DMS114 treated with DMSO at 0.1 percent for 48 hours (cell line): ENCODE measurements around the gene ACAP1.
A peak's percentile ranks its signal among the peaks of the same experiment; 100 is the strongest.
"Not testable (repeated sequence)": the region's sequence is repeated elsewhere in the genome, so short reads cannot be mapped to it uniquely, and the experiment has no call there.

Source experiments
- DNase-seq: peaks from one replicate; lab custom pipeline; 2025; ENCODE audit not compliant: unreplicated experiment; lab: John Stamatoyannopoulos, UW

The ACAP1 gene

GRCh38 chr17:7328840-7329373 is 7.4 kb upstream of the ACAP1 start, which contains the start of gene NEURL4:
NEURL4 (minus strand) TSS chr17:7329335; CDS start chr17:7329312, 23 bp downstream.
- no peak for DNase-seq

GRCh38 chr17:7329374-7329996 is 6.8 kb upstream of the ACAP1 start:
- DNase-seq = peak; percentile 95

- DNase-seq = peak; percentile 70
These were observed 6.2 kb upstream of the ACAP1 start for GRCh38 chr17:7329997-7330637.

DNA sequence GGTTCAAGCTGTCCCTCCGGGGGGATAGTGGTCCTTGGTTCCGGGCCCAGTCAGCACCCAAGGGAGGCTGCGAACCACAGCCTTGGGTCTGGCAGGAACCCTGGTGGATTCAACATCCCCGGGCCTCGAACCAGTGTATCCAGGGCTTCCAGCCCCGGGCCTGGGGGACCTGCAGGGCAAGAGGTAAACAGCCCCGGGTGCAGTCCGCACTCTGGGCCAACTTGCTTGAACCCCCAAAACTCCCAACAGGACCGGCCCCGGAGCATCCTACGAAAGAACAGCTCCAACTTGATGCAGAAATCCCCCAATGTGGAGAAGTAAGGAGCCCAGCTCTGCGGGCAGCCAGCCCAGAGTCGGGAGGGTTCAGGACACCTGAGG is 5.7 kb upstream of the ACAP1 start:
- no peak for DNase-seq

DNA sequence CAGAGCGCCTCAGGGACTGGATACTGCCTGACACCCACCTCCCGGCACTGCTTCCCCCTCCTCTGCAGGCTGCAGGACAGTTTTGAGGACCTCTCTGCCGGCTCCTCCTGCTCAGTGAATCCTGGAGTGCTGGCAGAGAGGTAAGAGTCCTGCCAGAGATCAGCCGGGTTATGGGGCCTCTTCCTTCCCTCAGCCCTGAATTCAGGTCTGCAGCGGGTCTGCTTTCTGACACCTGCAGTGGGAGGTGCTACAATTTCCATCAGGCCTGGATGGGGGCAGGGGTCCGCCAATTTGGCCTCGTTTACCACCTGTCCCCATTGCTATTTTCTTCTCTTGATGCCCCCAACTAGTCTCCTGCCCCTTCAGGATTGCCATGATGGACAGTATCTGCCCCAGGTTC is 4.2 kb upstream of the ACAP1 start:
- no peak for DNase-seq

GRCh38 chr17:7332600-7333069 is 3.7 kb upstream of the ACAP1 start:
- not testable (repeated sequence) for DNase-seq

DNA sequence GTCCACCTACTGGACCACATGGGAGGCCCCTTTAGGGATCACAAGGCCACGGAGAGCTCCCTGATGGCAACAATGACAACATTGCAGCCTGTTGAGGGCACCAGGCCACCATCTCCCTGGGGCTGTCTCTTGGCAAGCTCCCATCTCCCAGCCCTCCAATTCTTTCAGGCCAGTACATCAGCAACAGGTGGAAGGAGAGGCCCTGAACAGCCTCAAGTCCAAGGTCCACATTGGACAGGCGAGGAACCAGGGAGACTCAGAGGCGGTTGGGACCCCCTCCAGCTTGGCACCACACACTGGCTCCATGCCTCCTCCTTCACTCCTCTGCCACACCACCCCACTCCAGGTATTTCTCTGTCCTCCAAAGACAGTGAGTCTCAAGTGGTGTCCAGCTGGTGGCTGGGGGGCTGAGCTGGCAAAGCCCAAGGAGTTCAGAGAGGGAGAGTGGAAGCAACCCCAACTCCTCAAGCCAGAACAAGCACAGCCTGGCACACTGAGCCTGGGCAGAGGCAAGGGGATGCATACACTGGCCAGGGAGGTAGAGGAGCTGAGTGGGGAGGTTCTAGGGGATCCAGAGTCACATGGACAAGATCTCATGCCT is 1.3 kb upstream of the ACAP1 start:
- no peak for DNase-seq

DNA sequence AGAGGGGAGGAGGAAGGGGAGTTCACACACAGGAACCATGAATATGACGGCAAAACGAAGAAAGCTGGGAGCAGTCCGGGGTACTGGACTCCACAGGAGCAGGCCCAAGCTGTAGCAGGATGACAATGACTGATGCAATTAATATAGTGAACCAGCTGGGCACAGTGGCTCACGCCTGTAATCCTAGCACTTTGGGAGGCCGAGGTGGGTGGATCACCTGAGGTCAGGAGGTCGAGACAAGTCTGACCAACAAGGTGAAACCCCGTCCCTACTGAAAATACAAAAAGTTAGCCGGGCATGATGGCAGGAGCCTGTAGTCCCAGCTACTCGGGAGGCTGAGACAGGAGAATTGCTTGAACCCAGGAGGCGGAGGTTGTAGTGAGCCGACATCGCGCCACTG is 564 bp upstream of the ACAP1 start:
- DNase-seq = not testable (repeated sequence)

DNA sequence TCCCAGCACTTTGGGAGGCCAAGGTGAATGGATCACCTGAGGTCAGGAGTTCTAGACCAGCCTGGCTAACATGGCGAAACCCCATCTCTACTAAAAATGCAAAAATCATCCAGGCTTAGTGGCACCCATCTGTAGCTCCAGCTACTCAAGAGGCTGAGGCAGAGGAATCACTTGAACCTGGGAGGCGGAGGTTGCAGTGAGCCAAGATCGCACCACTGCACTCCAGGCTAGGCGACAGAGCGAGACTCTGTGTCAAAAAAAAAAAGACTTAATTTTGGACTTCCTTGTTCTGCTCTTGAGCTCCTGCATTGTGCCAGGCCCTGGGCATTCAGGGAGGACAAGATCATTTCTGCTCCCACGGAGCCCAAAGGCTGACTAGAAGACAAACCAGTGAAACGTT is 1.3 kb downstream of the ACAP1 start:
- not testable (repeated sequence) for DNase-seq

- no peak for DNase-seq
These were observed 3.9 kb downstream of the ACAP1 start for GRCh38 chr17:7340179-7340578.

DNA sequence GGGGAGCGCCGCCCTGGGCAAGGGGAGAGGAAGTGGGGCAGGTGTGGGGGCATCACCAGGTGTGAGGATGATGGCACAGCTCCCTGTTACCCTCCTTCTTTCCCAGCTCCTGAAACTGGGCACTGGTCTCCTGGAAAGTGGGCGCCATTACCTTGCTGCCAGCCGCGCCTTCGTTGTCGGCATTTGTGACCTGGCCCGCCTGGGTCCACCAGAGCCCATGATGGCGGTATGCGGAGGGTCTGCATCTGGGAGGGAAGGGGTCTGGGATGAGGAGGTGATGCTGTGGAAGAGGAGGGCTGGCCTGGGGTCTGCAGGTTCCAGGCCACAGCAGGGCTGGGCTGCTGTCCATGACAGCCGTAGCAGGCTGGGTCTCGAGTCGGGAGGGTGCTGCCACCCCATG is 5.5 kb downstream of the ACAP1 start:
- DNase-seq = no peak

GRCh38 chr17:7343250-7343649 is 6.9 kb downstream of the ACAP1 start:
- DNase-seq = no peak

- DNase-seq = no peak
These were observed 10.7 kb downstream of the ACAP1 start for GRCh38 chr17:7346761-7347614.

GRCh38 chr17:7347630-7348477 is 11.5 kb downstream of the ACAP1 start:
- DNase-seq = no peak

GRCh38 chr17:7348478-7349242 is 12.3 kb downstream of the ACAP1 start:
- DNase-seq = no peak

DNA sequence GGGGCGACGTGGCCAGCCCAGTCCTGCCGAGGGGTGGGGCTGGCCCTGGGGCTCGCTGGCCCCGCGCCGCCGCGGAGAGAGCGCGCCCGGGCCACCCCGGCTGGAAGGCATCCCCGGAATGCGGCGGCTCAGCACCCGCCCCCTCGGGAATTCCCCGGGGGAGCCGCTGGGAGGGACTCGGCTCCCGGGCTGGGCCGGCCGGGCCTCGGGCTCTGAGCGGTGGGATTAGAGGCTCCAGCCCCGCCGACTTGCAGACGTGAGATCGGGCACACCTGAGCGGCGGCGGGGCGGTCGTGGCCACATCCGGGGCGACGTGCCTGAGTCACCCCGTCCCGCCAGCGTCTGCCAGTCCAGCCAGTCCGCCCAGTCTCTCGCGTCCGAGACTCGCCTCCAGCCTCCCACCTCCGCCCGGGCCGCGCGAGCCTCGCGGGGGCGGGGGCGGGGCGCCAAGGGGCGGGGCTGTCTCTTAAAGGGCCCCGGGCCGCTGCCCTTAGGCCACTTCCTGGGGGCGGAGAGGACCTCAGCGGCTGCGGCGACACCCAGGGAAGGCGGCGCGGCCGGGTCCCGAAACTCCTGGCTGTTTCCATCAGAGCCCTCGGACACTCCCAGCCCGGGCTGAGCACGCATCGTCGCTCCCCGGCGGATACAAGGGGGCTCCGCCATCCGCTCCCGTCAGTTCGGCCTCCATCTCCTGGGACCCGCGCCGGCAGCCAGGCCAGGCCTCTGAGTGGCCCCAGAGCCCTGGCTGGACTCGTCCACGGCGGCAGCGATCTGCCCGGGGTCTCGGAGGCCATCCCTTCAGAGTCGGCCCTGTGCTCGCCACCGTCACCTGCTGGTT is 15.6 kb downstream of the ACAP1 start, which contains the start of gene KCTD11:
TSS of gene KCTD11 (plus strand) at position 498 of the 838 bp plus-strand sequence.
- peak; percentile 63 for DNase-seq

GRCh38 chr17:7352503-7352889 is 16.2 kb downstream of the ACAP1 start:
- no peak for DNase-seq

DNA sequence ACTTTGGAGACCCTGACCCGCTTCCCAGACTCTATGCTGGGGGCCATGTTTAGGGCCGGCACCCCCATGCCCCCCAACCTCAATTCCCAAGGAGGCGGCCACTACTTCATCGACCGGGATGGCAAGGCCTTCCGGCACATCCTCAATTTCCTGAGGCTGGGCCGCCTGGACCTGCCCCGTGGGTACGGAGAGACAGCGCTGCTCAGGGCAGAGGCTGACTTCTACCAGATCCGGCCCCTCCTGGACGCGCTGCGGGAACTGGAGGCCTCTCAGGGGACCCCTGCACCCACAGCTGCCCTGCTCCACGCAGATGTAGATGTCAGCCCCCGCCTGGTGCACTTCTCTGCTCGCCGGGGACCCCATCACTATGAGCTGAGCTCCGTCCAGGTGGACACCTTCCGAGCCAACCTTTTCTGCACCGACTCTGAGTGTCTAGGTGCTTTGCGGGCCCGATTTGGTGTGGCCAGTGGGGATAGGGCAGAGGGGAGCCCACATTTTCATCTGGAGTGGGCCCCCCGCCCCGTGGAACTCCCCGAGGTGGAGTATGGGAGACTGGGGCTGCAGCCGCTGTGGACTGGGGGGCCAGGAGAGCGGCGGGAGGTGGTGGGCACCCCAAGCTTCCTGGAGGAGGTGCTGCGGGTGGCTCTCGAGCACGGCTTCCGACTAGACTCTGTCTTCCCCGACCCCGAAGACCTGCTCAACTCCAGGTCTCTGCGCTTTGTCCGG is 16.7 kb downstream of the ACAP1 start:
- no peak for DNase-seq
